Heart left ventricle (tissue), 16 donors: Measurements from ENCODE around the gene GRIN3B. TPM values are rescaled to one million over a fixed set of nuclear protein-coding genes. Genes with fewer than 3 reads are reported as not detected.

Source experiments
- ATAC-seq, 4 donors: fragments of 200-7000 bp; cut with Tn5 transposase; one replicate each; pipeline ENCODE4 v1.9.1; 2020 to 2022; ENCODE audit warnings: moderate library complexity in 4 of 4, mild to moderate bottlenecking in 3 of 4, moderate number of reproducible peaks in 1 of 4
- DNase-seq, 5 donors: peaks; one replicate each; pipeline ENCODE4 v3.0.0-alpha.2; 2020
- H3K27ac ChIP-seq, 12 donors: fragments of 200-600 bp; sonication (generic) in 4 of 12; one replicate each; pipeline versions ENCODE4 v1.5.0 to v1.8.0; 2016 to 2022; ENCODE audit warnings: mild to moderate bottlenecking in 2 of 12
- H3K27me3 ChIP-seq, 9 donors: fragments of 200-600 bp; sonication (generic) in 2 of 9; one replicate each; pipeline versions ENCODE4 v1.5.1 to v1.8.0; 2016 to 2022; ENCODE audit warnings: mild to moderate bottlenecking in 3 of 9
- H3K36me3 ChIP-seq, 9 donors: fragments of 200-600 bp; sonication (generic) in 2 of 9; one replicate each; pipeline versions ENCODE4 v1.5.0 to v1.8.0; 2018 to 2022; ENCODE audit warnings: mild to moderate bottlenecking in 2 of 9
- H3K4me1 ChIP-seq, 12 donors: fragments of 200-600 bp; sonication (generic) in 4 of 12; one replicate each; pipeline versions ENCODE4 v1.5.0 to v1.8.0; 2016 to 2022; ENCODE audit warnings: mild to moderate bottlenecking in 3 of 12
- H3K4me3 ChIP-seq, 12 donors: fragments of 200-600 bp; sonication (generic) in 4 of 12; one replicate each; pipeline versions ENCODE4 v1.5.0 to v1.8.0; 2017 to 2022; ENCODE audit warnings: mild to moderate bottlenecking in 9 of 12, moderate library complexity in 4 of 12
- H3K9me3 ChIP-seq, 12 donors: fragments of 200-600 bp; sonication (generic) in 4 of 12; one replicate each; pipeline versions ENCODE4 v1.5.0 to v1.8.0; 2016 to 2022; ENCODE audit warnings: mild to moderate bottlenecking in 1 of 12
- POLR2A ChIP-seq, 2 donors: fragments of 450-650 bp; IDR thresholded peaks; one replicate each; pipeline ENCODE4 v1.6.1; 2017; ENCODE audit warnings: antibody characterized with exemption in 2 of 2, mild to moderate bottlenecking in 2 of 2, moderate library complexity in 2 of 2
- WGBS, 4 donors: extraction: QIAGEN DNeasy Blood & Tissue Kit in 2 of 4; methylation state at CpG; one replicate each; pipeline versions ENCODE4 v1.1.5 to v1.1.7; 2013 to 2018; 5-methylcytosine and 5-hydroxymethylcytosine counted together
- intact Hi-C, 10 donors: fragments of 100-400 bp; cut with DNase I; formaldehyde crosslinking; loops; one replicate each; pipeline versions ENCODE4 v1.11.1 to v1.14.2; 2022
- polyA plus RNA-seq, 2 donors: library from polyadenylated mRNA; stranded (reverse); fragments of 200-250 nt; gene quantifications; one replicate each; pipeline ENCODE4 v1.2.3, GENCODE V29; 2013
- total RNA-seq, 9 donors: library from RNA; depleted of rRNA in 2 of 9; stranded (reverse); fragments of >200 nt in 2 of 9; fragmentation: NEBNext Ultra II Directional in 3 of 9; extraction: Animal tissue kit (Norgen Biotek cat#: 25700) in 3 of 9; gene quantifications; one replicate each; pipeline versions ENCODE4 v1.1.0 to v1.2.4, GENCODE V29; 2016 to 2023
- TF ChIP-seq, protein P1 (sequence below), 12 donors: fragments of 200-600 bp; sonication (generic) in 4 of 12; IDR thresholded peaks; one replicate each; pipeline versions ENCODE4 v1.5.0 to v1.8.0; 2018 to 2022; ENCODE audit warnings: antibody characterized with exemption in 12 of 12, mild to moderate bottlenecking in 5 of 12
- donor health status: ischemic (EF 13 %, LVEDD 7.1; RV severe dilation, severe dysfunction).
- donor health status: healthy with polysubstance abuse.
- donor health status: DM: no; HTN: yes; CAD: no.
- donor health status: DM: no; HTN: no; CAD: no.
- donor health status: ischemic (EF 25% LVEDD 6.9; RV normal size, moderate dysfunction).
- donor health status: ischemic (EF 25% LVEDD 5.7; RV mildly dilated, moderate dysfunction).
- donor health status: healthy.
- donor health status: DM: yes; HTN: yes; CAD: no.
- donor health status: ischemic (EF 35%, LVEDD 5.7; RV mildly dilated, moderate dysfunction).
- donor health status: nonischemic (EF 11% LVEDD 7.7; RV severe dilation, severe dysfunction).
- donor health status: DM: yes; HTN: yes; CAD: no.
- donor health status: PGD.
- donor health status: ischemic (EF 29% LVEDD 5.4; RV normal size, mild dysfunction).
- donor health status: nonischemic (EF 23%, LVEDD 6.1; RV moderate dilation, normal function).

The GRIN3B gene
- total and polyA plus RNA-seq, 11 donors, result 0.01 to 0.51 (median 0.09) TPM; not detected in 8

DNA sequence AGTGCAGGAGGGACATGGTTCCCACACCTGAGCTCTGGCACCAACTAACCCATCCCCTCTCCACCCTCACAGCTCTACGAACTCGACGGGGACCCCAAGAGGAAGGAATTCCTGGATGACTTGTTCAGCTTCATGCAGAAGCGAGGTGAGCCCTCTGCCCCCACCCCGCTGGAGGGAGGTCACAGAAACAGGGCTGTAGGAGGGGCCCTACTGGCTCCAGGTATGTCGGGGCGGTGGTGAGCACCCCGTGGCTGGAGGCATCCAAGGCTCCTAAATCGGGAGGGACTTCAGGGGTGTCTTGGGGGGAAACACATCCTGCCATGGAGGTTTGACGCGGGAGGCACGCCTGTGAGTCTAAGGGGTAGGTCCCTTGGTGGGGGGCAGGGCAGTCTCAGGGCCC, 40.2 kb upstream of the GRIN3B start:
- peaks cover 0 to 3% (median 0%) of the 10 kb centered on the region in 12 donors for H3K4me1 ChIP-seq
- WGBS, 4 donors, result 67 to 72% (median 71%) methylated on average over 12 of the region's 12 CpGs; no CpG with 5 or more reads in 1 of the 4 donors
- TF ChIP-seq POLR2A (IDR thresholded peaks at IDR 0.05), result no peak
- TF ChIP-seq, protein P1, sequence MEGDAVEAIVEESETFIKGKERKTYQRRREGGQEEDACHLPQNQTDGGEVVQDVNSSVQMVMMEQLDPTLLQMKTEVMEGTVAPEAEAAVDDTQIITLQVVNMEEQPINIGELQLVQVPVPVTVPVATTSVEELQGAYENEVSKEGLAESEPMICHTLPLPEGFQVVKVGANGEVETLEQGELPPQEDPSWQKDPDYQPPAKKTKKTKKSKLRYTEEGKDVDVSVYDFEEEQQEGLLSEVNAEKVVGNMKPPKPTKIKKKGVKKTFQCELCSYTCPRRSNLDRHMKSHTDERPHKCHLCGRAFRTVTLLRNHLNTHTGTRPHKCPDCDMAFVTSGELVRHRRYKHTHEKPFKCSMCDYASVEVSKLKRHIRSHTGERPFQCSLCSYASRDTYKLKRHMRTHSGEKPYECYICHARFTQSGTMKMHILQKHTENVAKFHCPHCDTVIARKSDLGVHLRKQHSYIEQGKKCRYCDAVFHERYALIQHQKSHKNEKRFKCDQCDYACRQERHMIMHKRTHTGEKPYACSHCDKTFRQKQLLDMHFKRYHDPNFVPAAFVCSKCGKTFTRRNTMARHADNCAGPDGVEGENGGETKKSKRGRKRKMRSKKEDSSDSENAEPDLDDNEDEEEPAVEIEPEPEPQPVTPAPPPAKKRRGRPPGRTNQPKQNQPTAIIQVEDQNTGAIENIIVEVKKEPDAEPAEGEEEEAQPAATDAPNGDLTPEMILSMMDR (IDR thresholded peaks at IDR 0.05), result no peak
- H3K27ac ChIP-seq, result no peak overlapping the region
- intact Hi-C loops, result no loop called here
- no peak for ATAC-seq
- no peaks in the 10 kb centered on the region for H3K27me3 ChIP-seq
- H3K9me3 ChIP-seq, result no peaks in the 10 kb centered on the region
- no peak overlapping the region for H3K4me3 ChIP-seq
- no peak for DNase-seq
- peaks cover 0 to 23% (median 3%) of the 10 kb centered on the region in 9 donors for H3K36me3 ChIP-seq

DNA sequence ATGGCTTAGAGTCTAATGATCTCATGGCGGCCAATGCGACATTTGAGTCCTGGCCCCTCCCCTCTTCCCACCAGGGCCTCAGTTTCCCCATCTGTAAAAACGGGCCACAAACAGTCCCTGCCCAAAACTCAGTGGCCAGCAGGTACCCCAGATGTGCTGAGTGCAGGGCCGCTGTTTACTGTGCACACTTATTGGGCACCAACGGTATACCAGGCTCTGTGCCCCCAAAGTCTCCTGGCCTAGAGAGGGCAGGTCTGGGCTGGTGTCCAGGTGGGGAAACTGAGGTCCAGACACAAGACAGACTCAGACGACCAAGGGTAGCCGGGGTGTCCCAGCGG, 39.6 kb upstream of the GRIN3B start:
- intact Hi-C loops, result no loop called here
- no peak for ATAC-seq
- TF ChIP-seq, protein P1 (IDR thresholded peaks at IDR 0.05), result no peak
- no peak for TF ChIP-seq POLR2A (IDR thresholded peaks at IDR 0.05)
- no peaks in the 10 kb centered on the region for H3K9me3 ChIP-seq
- peaks cover 0 to 29% (median 8%) of the 10 kb centered on the region in 9 donors for H3K36me3 ChIP-seq
- peaks cover 0 to 3% (median 0%) of the 10 kb centered on the region in 12 donors for H3K4me1 ChIP-seq
- DNase-seq, result no peak
- H3K27me3 ChIP-seq, result no peaks in the 10 kb centered on the region
- 70 to 88% (median 83%) methylated on average over 5 to 8 of the region's 8 CpGs for WGBS, 4 donors
- no peak overlapping the region for H3K4me3 ChIP-seq
- H3K27ac ChIP-seq, result no peak overlapping the region

DNA sequence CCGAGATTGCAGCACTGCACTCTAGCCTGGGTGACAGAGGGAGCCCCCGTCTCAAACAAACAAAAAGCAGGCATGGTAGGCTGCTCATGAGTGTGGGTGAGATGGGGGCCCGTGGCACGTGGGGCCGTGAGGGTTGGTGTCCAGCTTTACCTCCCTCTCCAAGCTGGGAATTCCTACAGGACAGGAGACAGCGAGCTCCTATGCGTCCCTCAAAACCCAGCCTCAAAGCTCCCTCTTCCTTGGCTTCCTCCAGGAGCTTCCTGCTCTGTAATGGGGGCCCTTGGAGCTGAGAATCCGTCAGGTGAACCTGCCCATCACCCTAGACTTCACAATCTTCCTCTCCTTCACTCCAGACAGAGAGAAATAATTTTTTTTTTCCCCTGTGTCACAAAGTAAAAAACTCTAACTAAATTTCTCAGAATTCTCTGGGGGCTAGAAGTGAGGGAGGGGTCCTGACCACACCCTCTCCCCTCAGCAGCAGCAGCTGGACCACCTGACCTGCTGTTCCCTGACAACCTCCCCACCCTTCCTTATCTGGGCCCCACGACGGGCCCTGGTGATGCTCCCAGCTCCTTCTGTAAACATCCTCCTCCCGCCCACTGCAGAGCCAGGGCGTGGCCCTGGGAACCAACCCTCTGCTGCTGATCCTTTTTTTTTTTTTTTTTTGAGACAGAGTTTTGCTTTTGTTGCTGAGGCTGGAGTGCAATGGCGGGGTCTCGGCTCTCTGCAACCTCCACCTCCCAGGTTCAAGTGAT, 38.2 kb upstream of the GRIN3B start:
- Histone ChIP-seq H3K27me3 (no peaks in the 10 kb centered on the region), H3K36me3 (peaks cover 0 to 39% (median 11%) of the 10 kb centered on the region in 9 donors), H3K27ac (no peak overlapping the region), H3K4me1 (peaks cover 0 to 3% (median 0%) of the 10 kb centered on the region in 12 donors), H3K4me3 (no peak overlapping the region), H3K9me3 (no peaks in the 10 kb centered on the region)
- DNase-seq (no peak), ATAC-seq (no peak)
- WGBS, 4 donors, result 81 to 86% (median 82%) methylated on average over 14 of the region's 14 CpGs
- intact Hi-C loops, result no loop called here
- TF ChIP-seq POLR2A (IDR thresholded peaks at IDR 0.05), result no peak
- TF ChIP-seq, protein P1 (IDR thresholded peaks at IDR 0.05), result no peak

DNA sequence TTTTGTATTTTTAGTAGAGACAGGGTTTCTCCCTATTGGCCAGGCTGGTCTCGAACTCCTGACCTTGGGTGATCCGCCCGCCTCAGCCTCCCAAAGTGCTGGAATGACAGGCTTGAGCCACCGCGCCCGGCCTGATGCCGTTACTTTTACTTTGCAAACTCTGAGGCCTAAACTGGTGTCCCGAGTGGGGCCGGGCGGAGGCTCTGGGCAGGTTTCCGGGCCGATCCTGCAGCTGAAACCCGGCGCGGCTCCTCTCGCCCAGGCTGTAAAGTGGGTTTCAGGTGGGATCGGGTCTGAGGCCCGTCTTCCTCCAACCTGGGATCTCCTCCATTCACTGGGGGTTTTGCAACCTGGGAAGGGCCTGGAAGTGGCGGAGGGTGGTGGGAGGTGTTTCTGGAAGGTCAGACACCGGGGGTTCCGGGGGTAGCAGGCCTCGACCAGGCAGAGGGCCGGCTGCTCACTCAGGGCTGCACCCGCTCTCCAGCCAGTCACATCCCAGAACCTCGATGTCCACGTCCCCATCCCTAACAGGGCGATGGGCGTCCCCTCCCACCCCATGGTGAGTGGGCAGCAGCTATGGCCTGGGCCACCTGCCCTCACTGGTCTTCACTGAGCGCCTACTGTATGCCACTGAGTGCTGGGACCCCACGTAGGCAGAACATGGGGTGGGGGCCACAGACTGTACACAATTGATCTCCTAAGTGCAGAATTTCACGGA, 37.4 kb upstream of the GRIN3B start:
- 90 to 91% (median 91%) methylated on average over 26 to 31 of the region's 31 CpGs for WGBS, 4 donors
- intact Hi-C loops, result no loop called here
- no peak overlapping the region for H3K4me3 ChIP-seq
- H3K4me1 ChIP-seq, result peaks cover 0 to 3% (median 0%) of the 10 kb centered on the region in 12 donors
- H3K9me3 ChIP-seq, result no peaks in the 10 kb centered on the region
- H3K27ac ChIP-seq, result no peak overlapping the region
- TF ChIP-seq POLR2A (IDR thresholded peaks at IDR 0.05), result no peak
- TF ChIP-seq, protein P1 (IDR thresholded peaks at IDR 0.05), result no peak
- H3K27me3 ChIP-seq, result no peaks in the 10 kb centered on the region
- ATAC-seq (no peak), DNase-seq (no peak)
- H3K36me3 ChIP-seq, result peaks cover 0 to 46% (median 15%) of the 10 kb centered on the region in 9 donors
